Progenitor cell of endocrine pancreas (in vitro differentiated cells): Measurements from ENCODE around the gene SUGCT. TPM values are rescaled to one million over a fixed set of nuclear protein-coding genes. Genes with fewer than 3 reads are reported as not detected.

Experiments used
- DNase-seq: peaks from one replicate; pipeline ENCODE4 v3.0.0; 2021; ENCODE audit warnings: low spot score; ENCODE audit not compliant: unreplicated experiment
- H3K27ac Mint-ChIP-seq: 2 replicates; pipeline ENCODE4 v1.8.0; 2021; ENCODE audit warnings: mild to moderate bottlenecking, moderate library complexity, mixed read lengths
- H3K27me3 Mint-ChIP-seq: 2 replicates; pipeline ENCODE4 v1.8.0; 2021; ENCODE audit warnings: mixed read lengths
- H3K36me3 Mint-ChIP-seq: 2 replicates; pipeline ENCODE4 v1.8.0; 2022; ENCODE audit warnings: mixed read lengths; ENCODE audit not compliant: insufficient read depth
- H3K4me1 Mint-ChIP-seq: 2 replicates; pipeline ENCODE4 v1.8.0; 2021; ENCODE audit warnings: low read depth, mixed read lengths
- H3K4me3 Mint-ChIP-seq: 2 replicates; pipeline ENCODE4 v1.8.0; 2021; ENCODE audit warnings: low read depth, mild to moderate bottlenecking, moderate library complexity, mixed read lengths
- H3K9me3 Mint-ChIP-seq: 2 replicates; pipeline ENCODE4 v1.8.0; 2021; ENCODE audit warnings: low read depth, mixed read lengths
- CTCF ChIP-seq: fragments of 200-600 bp; sonication (generic); IDR thresholded peaks from one replicate; pipeline ENCODE4 v1.5.0; 2021; ENCODE audit warnings: antibody characterized with exemption, mild to moderate bottlenecking; ENCODE audit not compliant: unreplicated experiment
- total RNA-seq: library from RNA; stranded (reverse); gene quantifications from 2 replicates; pipeline ENCODE4 v1.2.1, GENCODE V29; 2021

SUGCT gene
- total RNA-seq, 1 donor from 2014 or later = 6.2 TPM

GRCh38 chr7:40755438-40755837, 620.6 kb downstream of the SUGCT start:
- peaks cover 4% of the 10 kb centered on the region for H3K27me3 Mint-ChIP-seq
- no peaks in the 10 kb centered on the region for H3K9me3 Mint-ChIP-seq
- no peak overlapping the region for H3K27ac Mint-ChIP-seq
- no peak overlapping the region for H3K4me3 Mint-ChIP-seq
- DNase-seq = no peak
- H3K36me3 Mint-ChIP-seq = no peaks in the 10 kb centered on the region
- peaks cover 5% of the 10 kb centered on the region for H3K4me1 Mint-ChIP-seq
- no peak for TF ChIP-seq CTCF

- H3K9me3 Mint-ChIP-seq = no peaks in the 10 kb centered on the region
- TF ChIP-seq CTCF = no peak
- no peak overlapping the region for H3K4me3 Mint-ChIP-seq
- H3K27me3 Mint-ChIP-seq = peaks cover 4% of the 10 kb centered on the region
- H3K27ac Mint-ChIP-seq = no peak overlapping the region
- no peaks in the 10 kb centered on the region for H3K36me3 Mint-ChIP-seq
- H3K4me1 Mint-ChIP-seq = peaks cover 15% of the 10 kb centered on the region
- no peak for DNase-seq
Observed at GRCh38 chr7:40757109-40757508, 622.3 kb downstream of the SUGCT start.

GRCh38 chr7:40758590-40758989, 623.8 kb downstream of the SUGCT start:
- no peak for TF ChIP-seq CTCF
- no peak for DNase-seq
- Mint-ChIP-seq H3K27me3 (peaks cover 4% of the 10 kb centered on the region), H3K36me3 (no peaks in the 10 kb centered on the region), H3K4me3 (no peak overlapping the region), H3K9me3 (no peaks in the 10 kb centered on the region), H3K4me1 (peaks cover 15% of the 10 kb centered on the region), H3K27ac (no peak overlapping the region)

GRCh38 chr7:40760293-40760964, 625.6 kb downstream of the SUGCT start:
- H3K27ac Mint-ChIP-seq = no peak overlapping the region
- peaks cover 15% of the 10 kb centered on the region for H3K4me1 Mint-ChIP-seq
- peaks cover 4% of the 10 kb centered on the region for H3K27me3 Mint-ChIP-seq
- no peak for TF ChIP-seq CTCF
- H3K36me3 Mint-ChIP-seq = no peaks in the 10 kb centered on the region
- H3K9me3 Mint-ChIP-seq = no peaks in the 10 kb centered on the region
- no peak for DNase-seq
- no peak overlapping the region for H3K4me3 Mint-ChIP-seq

- TF ChIP-seq CTCF = no peak
- Mint-ChIP-seq H3K4me1 (peaks cover 15% of the 10 kb centered on the region), H3K27ac (no peak overlapping the region), H3K27me3 (peaks cover 4% of the 10 kb centered on the region), H3K9me3 (no peaks in the 10 kb centered on the region), H3K36me3 (no peaks in the 10 kb centered on the region), H3K4me3 (no peak overlapping the region)
- DNase-seq = no peak
Observed at GRCh38 chr7:40760987-40761386, 626.2 kb downstream of the SUGCT start.
